Stimulated activated naive CD8-positive, alpha-beta T cell treated with anti-CD3 and anti-CD28 coated beads, Interleukin-15, amount 100 ng/mL, for 72 hours (primary cell): ENCODE results near the gene CCDC6.
"Not testable (repeated sequence)": the region's sequence is repeated elsewhere in the genome, so short reads cannot be mapped to it uniquely, and the experiment has no call there.

ENCODE experiments used
- ATAC-seq: fragments of 150-1000 bp; cut with Tn5 transposase; 2 replicates; pipeline ENCODE4 v1.10.0; 2021; ENCODE audit warnings: mild to moderate bottlenecking, moderate library complexity
- DNase-seq, 2 donors: peaks; one replicate each; pipeline ENCODE4 v3.0.0; 2021 to 2022
- H3K27ac Mint-ChIP-seq, 2 donors: one replicate each; pipeline ENCODE4 v1.8.0; 2022; ENCODE audit warnings: mild to moderate bottlenecking in 2 of 2, mixed read lengths in 2 of 2, moderate library complexity in 2 of 2
- H3K27me3 Mint-ChIP-seq: one replicate; pipeline ENCODE4 v1.8.0; 2022; ENCODE audit warnings: mixed read lengths
- H3K4me1 Mint-ChIP-seq: one replicate; pipeline ENCODE4 v1.8.0; 2022; ENCODE audit warnings: mild to moderate bottlenecking, mixed read lengths
- H3K4me3 Mint-ChIP-seq, 2 donors: one replicate each; pipeline ENCODE4 v1.8.0; 2022; ENCODE audit warnings: mild to moderate bottlenecking in 2 of 2, mixed read lengths in 2 of 2, moderate library complexity in 1 of 2
- H3K9me3 Mint-ChIP-seq, 2 donors: one replicate each; pipeline ENCODE4 v1.8.0; 2022; ENCODE audit warnings: mixed read lengths in 2 of 2

The CCDC6 gene

DNA sequence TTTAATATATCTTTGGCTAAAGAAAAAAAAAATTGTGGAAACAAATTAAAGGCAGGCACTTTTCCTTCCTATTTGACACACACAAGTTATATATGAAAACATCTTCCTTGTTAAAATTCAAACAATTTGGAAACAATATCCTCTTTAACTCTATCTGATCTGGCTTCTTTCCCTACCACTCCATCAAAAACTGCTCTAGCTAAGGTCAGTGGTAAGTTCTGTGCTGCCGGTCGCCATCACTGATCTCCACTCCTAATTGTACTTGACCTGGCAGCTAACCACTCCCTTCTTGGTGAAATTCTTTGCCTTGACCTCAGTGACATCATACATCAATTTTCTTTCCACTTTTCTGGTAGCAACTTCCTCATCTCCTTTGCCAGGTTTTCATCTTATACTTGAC, 105.2 kb downstream of the CCDC6 start:
- no peak overlapping the region for H3K27ac Mint-ChIP-seq
- peaks cover 5% of the 10 kb centered on the region for H3K4me1 Mint-ChIP-seq
- DNase-seq, result no peak
- no peak for ATAC-seq
- no peak overlapping the region for H3K4me3 Mint-ChIP-seq
- H3K9me3 Mint-ChIP-seq, result no peaks in the 10 kb centered on the region
- no peaks in the 10 kb centered on the region for H3K27me3 Mint-ChIP-seq

DNA sequence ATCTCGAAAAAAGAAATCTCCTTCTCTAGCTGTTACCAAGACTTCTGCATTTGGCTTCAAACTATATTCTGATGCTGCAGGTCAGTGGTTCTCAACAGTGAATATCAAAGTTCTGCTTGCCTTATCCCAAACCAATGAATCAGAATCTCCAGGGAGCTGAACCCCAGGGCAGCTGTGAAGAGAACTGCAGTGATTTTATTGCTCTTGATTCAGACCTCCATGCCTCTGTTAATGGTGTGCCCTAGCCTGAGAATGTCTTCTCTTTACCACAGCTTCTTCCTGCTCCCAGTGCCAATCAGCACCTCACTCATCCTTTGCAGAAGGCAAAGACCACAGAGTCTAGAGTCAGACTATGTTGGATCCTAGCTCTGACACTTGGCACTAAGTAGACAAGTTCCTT, 106.9 kb downstream of the CCDC6 start:
- Mint-ChIP-seq H3K4me1 (peaks cover 5% of the 10 kb centered on the region), H3K9me3 (no peaks in the 10 kb centered on the region), H3K27me3 (no peaks in the 10 kb centered on the region), H3K27ac (peak overlapping the region in 1 of 2 donors; percentile 78), H3K4me3 (no peak overlapping the region)
- ATAC-seq (no peak), DNase-seq (no peak)

DNA sequence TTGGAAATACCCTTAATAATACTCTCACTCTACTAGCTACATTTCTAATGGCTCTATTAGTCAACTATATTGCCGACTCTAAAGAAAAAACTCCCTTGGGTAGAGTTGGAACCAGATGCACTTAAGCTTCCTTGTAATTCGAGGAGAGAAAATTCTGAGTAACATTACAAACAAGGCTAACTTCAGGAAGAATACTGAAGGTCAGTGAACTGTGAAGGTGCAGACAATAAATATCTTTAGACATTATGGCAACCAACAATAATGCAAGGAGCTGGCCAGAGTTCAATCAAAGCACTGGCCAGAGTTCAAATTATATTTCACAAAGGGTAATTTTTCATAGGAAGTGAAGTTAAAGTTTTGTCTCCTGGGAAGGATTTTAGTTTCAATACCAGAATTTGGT, 112.4 kb downstream of the CCDC6 start:
- DNase-seq (no peak), ATAC-seq (no peak)
- H3K4me3 Mint-ChIP-seq, result no peak overlapping the region
- no peaks in the 10 kb centered on the region for H3K27me3 Mint-ChIP-seq
- peaks cover 9% of the 10 kb centered on the region for H3K4me1 Mint-ChIP-seq
- no peaks in the 10 kb centered on the region for H3K9me3 Mint-ChIP-seq
- no peak overlapping the region for H3K27ac Mint-ChIP-seq

DNA sequence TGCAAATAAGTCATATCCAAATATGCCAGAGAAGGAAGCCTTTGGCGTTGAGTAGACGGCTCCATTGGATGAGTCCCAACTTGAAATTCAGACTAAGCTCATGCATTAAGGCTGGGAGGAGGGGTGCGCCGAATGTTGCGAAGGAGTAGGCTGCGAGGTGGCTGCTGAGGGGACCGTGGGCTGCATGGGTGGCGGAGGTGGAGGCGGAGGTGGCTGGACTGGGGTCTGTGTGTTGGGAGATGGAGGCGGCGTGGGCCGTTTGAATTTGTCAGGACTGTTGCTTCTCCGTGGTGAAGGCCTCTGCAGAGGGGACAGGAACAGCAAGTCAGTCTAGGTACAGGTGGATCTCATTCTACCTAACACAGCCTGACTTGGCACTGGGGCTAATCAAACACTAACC, 113.5 kb downstream of the CCDC6 start:
- Mint-ChIP-seq H3K4me3 (no peak overlapping the region), H3K9me3 (no peaks in the 10 kb centered on the region), H3K27ac (no peak overlapping the region), H3K27me3 (no peaks in the 10 kb centered on the region), H3K4me1 (peaks cover 9% of the 10 kb centered on the region)
- ATAC-seq (no peak), DNase-seq (no peak)

DNA sequence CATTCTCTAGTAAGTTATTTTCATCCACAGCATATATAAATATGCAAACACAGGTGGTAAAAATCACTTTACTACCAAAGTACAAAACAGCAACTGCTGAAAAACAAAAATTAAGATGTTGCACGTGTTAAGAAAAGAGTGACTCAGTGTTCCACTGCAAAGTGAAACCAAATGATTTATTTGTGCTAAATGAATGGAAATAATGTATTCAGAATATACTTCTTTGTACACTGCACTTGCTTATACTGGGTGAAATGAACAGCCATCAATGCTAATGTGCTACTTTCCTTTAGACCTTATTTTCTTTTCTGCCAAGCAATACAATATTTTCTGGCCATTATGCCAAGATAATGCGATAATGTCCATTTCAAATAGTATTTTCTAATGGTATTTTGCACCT, 114.8 kb downstream of the CCDC6 start:
- Mint-ChIP-seq H3K9me3 (no peaks in the 10 kb centered on the region), H3K27ac (no peak overlapping the region), H3K27me3 (no peaks in the 10 kb centered on the region), H3K4me1 (peaks cover 9% of the 10 kb centered on the region), H3K4me3 (no peak overlapping the region)
- ATAC-seq (no peak), DNase-seq (no peak)

DNA sequence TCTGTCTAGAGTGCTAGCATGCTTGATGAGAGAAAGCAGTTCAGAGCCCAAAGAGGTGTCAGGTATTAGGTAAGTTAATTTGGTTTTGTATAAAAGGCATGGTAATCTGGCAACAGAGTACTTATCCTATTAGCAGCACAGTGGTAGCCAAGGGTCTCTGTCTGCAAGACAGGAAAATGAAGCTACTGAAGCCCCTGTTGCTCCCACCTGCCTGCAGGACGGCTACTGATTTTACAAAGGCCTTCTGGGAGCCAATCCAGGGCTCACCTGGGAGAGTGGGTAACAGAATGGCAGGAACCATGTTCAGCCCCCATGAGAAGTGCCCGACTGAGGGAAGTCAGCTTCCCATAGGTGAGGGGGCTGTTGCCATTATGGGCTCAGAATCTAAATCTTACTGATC, 116.3 kb downstream of the CCDC6 start:
- H3K4me1 Mint-ChIP-seq, H3K9me3 Mint-ChIP-seq, DNase-seq, H3K27me3 Mint-ChIP-seq, ATAC-seq, H3K4me3 Mint-ChIP-seq: not testable (repeated sequence)
- H3K27ac Mint-ChIP-seq, result peak overlapping the region in 1 of 2 donors; percentile 19

DNA sequence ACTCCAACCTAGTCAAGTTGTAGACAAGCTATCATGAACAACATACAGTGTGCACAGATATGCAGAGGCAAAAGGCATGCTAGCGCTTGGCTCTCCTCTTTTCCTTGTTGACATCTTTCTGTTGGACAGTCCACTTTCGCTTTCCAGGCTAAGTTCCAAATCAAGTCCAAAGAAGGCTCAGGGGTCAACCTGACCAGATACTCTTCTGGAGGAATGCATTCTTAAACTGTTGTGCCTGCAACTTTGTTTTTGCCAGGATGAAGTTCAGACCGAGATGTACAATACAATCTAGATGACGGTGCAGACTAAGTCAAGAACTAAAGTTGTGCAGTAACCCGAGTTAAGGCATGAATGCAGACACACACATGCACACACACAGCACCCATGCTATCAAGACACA, 117.4 kb downstream of the CCDC6 start:
- H3K27ac Mint-ChIP-seq, H3K4me3 Mint-ChIP-seq, H3K4me1 Mint-ChIP-seq, H3K9me3 Mint-ChIP-seq, H3K27me3 Mint-ChIP-seq, ATAC-seq, DNase-seq: not testable (repeated sequence)

DNA sequence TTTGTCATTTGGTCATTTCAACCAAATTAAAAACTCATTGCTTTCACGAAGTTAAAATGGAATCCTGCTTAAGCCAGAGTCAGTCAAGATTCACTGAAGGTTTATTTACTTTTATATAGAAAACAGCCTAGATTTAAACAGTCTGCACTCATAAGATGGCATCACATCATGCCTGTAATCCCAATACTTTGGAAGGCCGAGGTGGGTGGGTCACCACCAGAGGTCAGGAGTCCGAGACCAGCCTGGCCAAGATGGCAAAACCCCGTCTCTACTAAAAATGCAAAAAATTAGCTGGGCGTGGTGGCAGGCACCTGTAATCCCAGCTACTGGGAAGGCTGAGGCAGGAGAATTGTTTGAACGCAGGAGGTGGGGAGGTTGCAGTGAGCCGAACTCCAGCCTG, 119.3 kb downstream of the CCDC6 start:
- H3K4me1 Mint-ChIP-seq, ATAC-seq, H3K27me3 Mint-ChIP-seq: not testable (repeated sequence)

DNA sequence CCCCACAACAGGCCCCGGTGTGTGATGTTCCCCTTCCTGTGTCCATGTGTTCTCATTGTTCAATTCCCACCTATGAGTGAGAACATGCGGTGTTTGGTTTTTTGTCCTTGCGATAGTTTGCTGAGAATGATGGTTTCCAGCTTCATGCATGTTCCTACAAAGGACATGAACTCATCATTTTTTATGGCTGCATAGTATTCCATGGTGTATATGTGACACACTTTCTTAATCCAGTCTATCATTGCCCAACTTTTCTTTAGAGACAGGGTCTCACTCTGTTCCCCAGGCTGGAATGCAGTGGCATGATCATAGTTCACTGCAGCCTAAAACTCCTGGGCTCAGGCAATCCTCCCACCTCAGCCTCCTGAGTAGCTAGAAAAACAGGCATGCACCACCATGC, 120.9 kb downstream of the CCDC6 start:
- not testable (repeated sequence) for ATAC-seq, H3K27ac Mint-ChIP-seq, DNase-seq

More for the DNA sequence above, 119.3 kb downstream of the CCDC6 start:
- H3K4me3 Mint-ChIP-seq, H3K9me3 Mint-ChIP-seq, DNase-seq, H3K27ac Mint-ChIP-seq: not testable (repeated sequence)

DNA sequence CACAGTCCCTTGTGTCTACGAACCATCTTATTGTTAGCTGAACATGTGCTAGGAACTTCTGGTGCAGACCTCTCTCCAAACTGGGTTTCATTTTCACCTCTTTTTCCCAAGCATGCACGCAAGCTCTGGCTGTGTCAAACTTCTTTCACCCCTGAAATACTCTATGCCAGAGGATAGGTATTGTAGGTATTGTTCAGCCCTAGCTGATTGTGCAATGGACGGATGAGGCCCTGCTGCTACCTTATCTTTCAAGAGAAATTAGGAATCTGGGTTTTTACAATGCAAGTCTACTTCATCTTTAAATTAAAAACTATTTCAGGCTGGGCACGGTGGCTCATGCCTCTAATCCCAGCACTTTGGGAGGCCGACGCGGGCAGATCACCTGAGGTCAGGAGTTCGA, 124.8 kb downstream of the CCDC6 start:
- H3K4me1 Mint-ChIP-seq, result no peaks in the 10 kb centered on the region
- ATAC-seq (no peak), DNase-seq (no peak)
- H3K9me3 Mint-ChIP-seq, result no peaks in the 10 kb centered on the region
- no peak overlapping the region for H3K4me3 Mint-ChIP-seq
- H3K27ac Mint-ChIP-seq, result no peak overlapping the region
- no peaks in the 10 kb centered on the region for H3K27me3 Mint-ChIP-seq

More for the DNA sequence above, 120.9 kb downstream of the CCDC6 start:
- not testable (repeated sequence) for H3K4me3 Mint-ChIP-seq, H3K9me3 Mint-ChIP-seq, H3K4me1 Mint-ChIP-seq, H3K27me3 Mint-ChIP-seq

DNA sequence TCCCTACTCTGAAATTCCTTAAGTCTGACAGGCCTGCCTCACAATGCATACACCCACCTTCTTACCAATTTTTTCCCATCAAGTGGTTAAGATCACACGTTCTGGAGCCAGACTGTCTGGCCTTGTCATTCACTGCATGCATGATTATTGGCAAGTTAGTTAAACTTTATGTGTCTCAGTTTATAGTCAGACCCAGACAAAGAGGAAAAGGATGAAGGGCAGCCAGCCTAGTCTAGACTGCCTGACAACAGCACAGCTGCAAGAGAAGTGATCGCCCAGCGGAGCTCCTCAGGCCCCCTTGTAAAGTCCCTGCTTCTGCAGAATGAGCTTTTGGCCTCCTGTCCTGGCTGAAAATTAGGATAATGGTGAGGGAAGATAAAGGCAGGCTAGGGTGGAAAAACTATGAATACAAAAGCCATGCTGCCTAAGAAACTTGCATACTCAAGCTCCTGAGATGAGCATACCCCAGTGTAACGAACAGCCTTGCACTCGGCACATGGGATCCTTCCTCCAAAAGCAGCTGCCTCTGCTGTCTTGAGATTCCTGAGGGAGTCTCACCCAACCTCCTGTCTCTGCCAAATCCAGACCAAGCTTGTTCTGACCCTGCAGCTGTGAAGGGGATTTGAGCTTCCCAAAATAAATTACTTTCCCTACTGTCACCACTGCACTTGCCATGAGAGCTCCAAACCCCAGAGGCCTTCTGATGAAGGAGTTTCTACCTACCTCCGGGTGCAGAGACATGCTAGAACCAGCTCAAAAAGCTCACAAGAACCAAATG, 126.4 kb downstream of the CCDC6 start:
- no peak for DNase-seq
- Mint-ChIP-seq H3K4me3 (no peak overlapping the region), H3K9me3 (no peaks in the 10 kb centered on the region), H3K4me1 (no peaks in the 10 kb centered on the region), H3K27me3 (no peaks in the 10 kb centered on the region), H3K27ac (no peak overlapping the region)
- ATAC-seq, result peak; percentile 40

DNA sequence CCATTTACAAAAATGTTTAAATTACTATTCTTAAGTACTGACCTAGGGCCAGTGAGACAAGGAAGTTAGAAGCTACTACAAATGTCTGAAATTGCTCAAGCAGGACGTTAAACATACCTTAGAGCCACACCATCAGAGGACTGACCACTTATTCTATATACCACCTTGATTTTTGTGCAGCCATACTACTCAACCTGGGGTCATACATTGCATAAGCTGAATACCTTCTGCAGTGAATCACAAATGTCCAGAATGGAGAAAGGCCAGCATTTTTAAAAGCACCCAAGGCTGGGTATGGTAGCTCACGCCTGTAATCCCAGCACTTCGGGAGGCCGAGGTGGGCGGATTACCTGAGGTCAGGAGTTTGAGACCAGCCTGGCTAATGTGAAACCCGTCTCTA, 131.9 kb downstream of the CCDC6 start:
- ATAC-seq (no peak), DNase-seq (no peak)
- Mint-ChIP-seq H3K27me3 (no peaks in the 10 kb centered on the region), H3K9me3 (peaks cover 7% of the 10 kb centered on the region in 2 donors), H3K4me3 (no peak overlapping the region), H3K27ac (no peak overlapping the region), H3K4me1 (no peaks in the 10 kb centered on the region)

DNA sequence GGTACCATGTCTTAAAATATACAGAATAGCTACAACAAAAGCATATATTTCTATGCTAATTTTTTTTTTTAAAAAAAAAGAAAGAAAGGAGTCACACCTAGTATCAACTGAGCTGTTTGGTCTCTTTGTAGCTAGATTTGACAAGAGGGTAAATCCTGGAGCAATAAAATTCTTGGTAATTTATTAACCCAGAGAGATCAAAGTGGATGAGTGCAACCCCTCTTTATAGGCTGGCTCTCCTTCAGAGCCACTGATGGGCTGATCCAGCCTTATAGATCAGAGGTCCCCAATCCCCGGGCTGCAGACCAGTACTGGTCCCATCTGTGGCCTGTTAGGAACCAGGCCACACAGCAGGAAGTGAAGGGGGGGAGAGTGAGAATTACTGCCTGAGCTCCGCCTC, 133.3 kb downstream of the CCDC6 start:
- DNase-seq, result no peak
- Mint-ChIP-seq H3K27ac (no peak overlapping the region), H3K27me3 (no peaks in the 10 kb centered on the region), H3K9me3 (peaks cover 7% of the 10 kb centered on the region in 2 donors), H3K4me1 (no peaks in the 10 kb centered on the region), H3K4me3 (no peak overlapping the region)
- no peak for ATAC-seq

DNA sequence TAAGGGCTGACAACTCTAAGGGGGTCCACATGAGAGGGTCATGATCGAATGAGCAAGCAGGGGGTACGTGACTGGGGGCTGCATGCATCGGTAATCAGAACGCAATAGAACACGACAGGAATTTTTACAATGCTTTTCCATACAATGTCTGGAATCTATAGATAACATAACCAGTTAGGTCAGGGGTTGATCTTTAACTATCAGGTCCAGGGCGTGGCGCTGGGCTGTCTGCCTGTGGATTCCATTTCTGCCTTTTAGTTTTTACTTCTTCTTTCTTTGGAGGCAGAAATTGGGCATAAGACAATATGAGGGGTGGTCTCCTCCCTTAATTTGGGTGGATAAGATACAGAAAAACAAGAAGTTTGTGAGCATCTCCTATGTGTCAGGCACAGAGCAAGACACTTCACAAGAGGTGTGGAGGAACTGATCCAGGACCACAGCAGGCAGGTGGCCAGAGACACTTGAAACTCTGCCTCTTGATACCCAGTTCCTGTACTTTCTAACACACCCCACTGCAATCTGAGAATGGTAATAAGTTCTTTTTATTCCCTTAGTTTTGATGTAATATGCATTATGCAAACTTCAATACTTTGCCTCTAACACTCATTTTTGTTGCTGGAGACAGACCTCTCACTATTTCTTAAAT, 135.1 kb downstream of the CCDC6 start:
- Mint-ChIP-seq H3K9me3 (peaks cover 7% of the 10 kb centered on the region in 2 donors), H3K4me3 (no peak overlapping the region), H3K27ac (no peak overlapping the region), H3K4me1 (no peaks in the 10 kb centered on the region), H3K27me3 (no peaks in the 10 kb centered on the region)
- DNase-seq, result no peak
- ATAC-seq, result no peak

DNA sequence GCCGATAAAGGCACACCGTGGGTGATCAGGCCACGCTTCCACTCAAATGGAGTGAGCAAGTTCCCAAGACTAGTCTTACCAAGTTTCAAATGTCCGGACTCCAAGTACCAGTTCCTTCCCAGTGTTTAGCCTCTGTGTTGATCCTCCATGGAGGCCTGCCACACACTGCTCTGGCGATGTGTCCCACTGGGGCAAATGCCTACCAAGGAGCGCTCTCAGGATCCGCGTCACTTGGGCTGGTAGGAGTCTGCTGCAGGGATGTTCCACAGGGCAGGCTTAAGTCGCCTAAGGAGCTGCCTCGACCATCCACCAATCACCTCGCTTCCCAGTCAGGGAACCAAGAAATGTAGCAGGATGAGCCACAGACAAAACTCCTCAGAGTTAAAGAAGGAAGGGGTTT, 135.7 kb downstream of the CCDC6 start:
- Mint-ChIP-seq H3K27me3 (no peaks in the 10 kb centered on the region), H3K27ac (no peak overlapping the region), H3K4me3 (no peak overlapping the region), H3K9me3 (peaks cover 7% of the 10 kb centered on the region in 2 donors), H3K4me1 (no peaks in the 10 kb centered on the region)
- ATAC-seq (no peak), DNase-seq (no peak)

DNA sequence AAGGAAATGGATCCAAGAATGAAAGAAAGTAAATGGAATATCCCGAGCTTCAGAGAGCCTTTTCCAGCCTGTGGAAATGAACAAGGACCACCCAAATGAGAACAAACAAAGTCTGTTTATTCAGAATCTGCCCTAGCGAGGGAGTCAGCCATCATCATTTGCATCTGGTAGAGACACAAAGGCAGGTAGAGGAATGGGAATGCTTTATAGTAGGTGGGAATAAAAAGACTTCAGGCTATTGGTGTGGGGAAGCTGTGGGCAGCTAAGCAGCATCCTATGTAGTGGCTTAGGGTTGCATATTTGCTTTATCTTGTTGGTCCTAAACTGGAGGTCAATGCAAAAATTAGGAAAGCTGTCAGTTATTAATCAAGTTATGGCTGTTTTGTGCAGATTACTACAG, 143.9 kb downstream of the CCDC6 start:
- H3K4me1 Mint-ChIP-seq, result no peaks in the 10 kb centered on the region
- DNase-seq (no peak), ATAC-seq (no peak)
- peaks cover 0 to 4% of the 10 kb centered on the region in 2 donors for H3K9me3 Mint-ChIP-seq
- no peak overlapping the region for H3K27ac Mint-ChIP-seq
- H3K4me3 Mint-ChIP-seq, result no peak overlapping the region
- H3K27me3 Mint-ChIP-seq, result peaks cover 12% of the 10 kb centered on the region
